Activated naive CD4-positive, alpha-beta T cell treated with anti-CD3 and anti-CD28 coated beads, Interleukin-2, amount 10 ng/mL, durations not matched to agents 7 days and 5 days (primary cell): ENCODE results near the gene TLCD3B.

Experiments used
- CTCF ChIA-PET: fragments of 350-600 bp; sonication (Branson Sonifier 250); formaldehyde crosslinking; loops from one replicate; lab custom pipeline; 2021; ENCODE audit warnings: antibody characterized with exemption; lab: Charles Lee
- DNase-seq: peaks from one replicate; pipeline ENCODE4 v3.0.0-alpha.2; 2020
- H3K27ac Mint-ChIP-seq: one replicate; pipeline ENCODE4 v1.8.0; 2021; ENCODE audit warnings: mild to moderate bottlenecking, moderate library complexity, mixed read lengths
- H3K27me3 Mint-ChIP-seq: one replicate; pipeline ENCODE4 v1.8.0; 2021; ENCODE audit warnings: mild to moderate bottlenecking, mixed read lengths
- H3K36me3 Mint-ChIP-seq: one replicate; pipeline ENCODE4 v1.8.0; 2021; ENCODE audit warnings: mixed read lengths
- H3K4me1 Mint-ChIP-seq: one replicate; pipeline ENCODE4 v1.8.0; 2021; ENCODE audit warnings: mixed read lengths
- H3K4me3 Mint-ChIP-seq: one replicate; pipeline ENCODE4 v1.8.0; 2021; ENCODE audit warnings: mild to moderate bottlenecking, moderate library complexity, mixed read lengths
- H3K9me3 Mint-ChIP-seq: one replicate; pipeline ENCODE4 v1.8.0; 2021; ENCODE audit warnings: mixed read lengths

The TLCD3B gene

DNA sequence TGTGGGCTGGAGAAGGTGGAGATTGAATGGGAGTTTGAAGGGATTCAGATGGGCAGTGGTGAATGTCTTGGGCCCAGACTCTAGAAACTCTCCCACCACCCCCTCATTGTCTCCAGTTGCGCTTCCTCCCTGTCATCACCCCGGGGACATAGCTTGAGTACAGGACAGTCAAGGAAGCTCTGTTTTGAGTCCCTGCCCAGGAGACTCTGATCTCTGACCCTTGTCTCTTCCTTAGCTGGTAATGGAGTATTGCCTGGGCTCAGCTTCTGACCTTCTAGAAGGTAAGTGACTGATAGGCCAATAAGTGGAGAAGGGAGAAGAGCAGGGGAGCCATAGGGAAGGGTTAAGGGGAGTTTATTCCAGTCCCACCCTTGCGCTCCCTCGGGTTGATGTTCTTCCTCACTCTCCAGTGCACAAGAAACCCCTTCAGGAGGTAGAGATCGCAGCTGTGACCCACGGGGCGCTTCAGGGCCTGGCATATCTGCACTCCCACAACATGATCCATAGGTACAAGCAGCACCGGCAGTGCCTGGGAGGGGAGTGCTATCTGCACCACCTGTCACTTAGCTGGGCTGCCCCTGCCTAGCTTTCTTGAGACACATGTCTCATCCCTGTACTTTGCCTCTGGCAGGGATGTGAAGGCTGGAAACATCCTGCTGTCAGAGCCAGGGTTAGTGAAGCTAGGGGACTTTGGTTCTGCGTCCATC is 52.4 kb downstream of the TLCD3B start:
- Mint-ChIP-seq H3K27me3 (no peaks in the 10 kb centered on the region), H3K9me3 (no peaks in the 10 kb centered on the region), H3K4me3 (no peak overlapping the region), H3K27ac (no peak overlapping the region), H3K4me1 (peaks cover 27% of the 10 kb centered on the region), H3K36me3 (peaks cover 47% of the 10 kb centered on the region)
- CTCF ChIA-PET, result interaction anchor here (1.0 kb wide), 1 partner anchor 9 kb away, joined by 3 read pairs; no protein-coding TSS in a partner anchor
- no peak for DNase-seq

DNA sequence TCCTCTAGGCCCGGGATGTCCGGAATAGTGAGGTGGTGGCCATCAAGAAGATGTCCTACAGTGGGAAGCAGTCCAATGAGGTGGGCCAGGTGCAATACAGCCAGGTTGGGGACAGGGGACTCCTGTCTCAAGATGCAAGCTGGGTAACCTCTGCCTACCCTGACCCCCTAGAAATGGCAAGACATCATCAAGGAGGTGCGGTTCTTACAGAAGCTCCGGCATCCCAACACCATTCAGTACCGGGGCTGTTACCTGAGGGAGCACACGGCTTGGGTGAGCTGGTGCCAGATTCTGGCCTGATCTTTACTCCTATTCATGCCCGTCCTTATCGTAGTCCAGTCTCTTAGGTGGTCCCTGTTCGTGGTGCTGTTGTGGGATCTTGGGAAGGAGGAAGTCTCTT is 53.0 kb downstream of the TLCD3B start:
- Mint-ChIP-seq H3K9me3 (no peaks in the 10 kb centered on the region), H3K36me3 (peaks cover 46% of the 10 kb centered on the region), H3K4me1 (peaks cover 31% of the 10 kb centered on the region), H3K27me3 (no peaks in the 10 kb centered on the region), H3K4me3 (no peak overlapping the region), H3K27ac (no peak overlapping the region)
- CTCF ChIA-PET, result no interaction called here
- DNase-seq, result no peak

- H3K36me3 Mint-ChIP-seq, result peaks cover 43% of the 10 kb centered on the region
- peaks cover 35% of the 10 kb centered on the region for H3K4me1 Mint-ChIP-seq
- no peak for DNase-seq
- no peaks in the 10 kb centered on the region for H3K9me3 Mint-ChIP-seq
- H3K4me3 Mint-ChIP-seq, result no peak overlapping the region
- CTCF ChIA-PET, result interaction anchor here (1.8 kb wide), 1 partner anchor 28 kb away, joined by 6 read pairs; no protein-coding TSS in a partner anchor
- no peaks in the 10 kb centered on the region for H3K27me3 Mint-ChIP-seq
- no peak overlapping the region for H3K27ac Mint-ChIP-seq
These were observed 53.8 kb downstream of the TLCD3B start for GRCh38 chr16:29977063-29977825.

- Mint-ChIP-seq H3K27me3 (no peaks in the 10 kb centered on the region), H3K36me3 (peaks cover 44% of the 10 kb centered on the region), H3K4me1 (peaks cover 38% of the 10 kb centered on the region), H3K27ac (peak overlapping the region; percentile 50), H3K4me3 (peak overlapping the region; percentile 81), H3K9me3 (no peaks in the 10 kb centered on the region)
- CTCF ChIA-PET, result interaction anchor here (1.8 kb wide), 1 partner anchor 29 kb away, joined by 6 read pairs; no protein-coding TSS in a partner anchor
- no peak for DNase-seq
These were observed 55.1 kb downstream of the TLCD3B start for GRCh38 chr16:29975811-29976511.

- H3K9me3 Mint-ChIP-seq, result no peaks in the 10 kb centered on the region
- H3K4me3 Mint-ChIP-seq, result peak overlapping the region; percentile 81
- H3K27ac Mint-ChIP-seq, result peak overlapping the region; percentile 40
- CTCF ChIA-PET, result interaction anchor here (1.8 to 2.8 kb wide), 2 partner anchors 13 to 30 kb away, joined by 6 to 9 read pairs; partner anchors contain the start of gene TMEM219
- H3K4me1 Mint-ChIP-seq, result peaks cover 38% of the 10 kb centered on the region
- no peaks in the 10 kb centered on the region for H3K27me3 Mint-ChIP-seq
- peaks cover 38% of the 10 kb centered on the region for H3K36me3 Mint-ChIP-seq
- DNase-seq, result no peak
These were observed 55.9 kb downstream of the TLCD3B start for GRCh38 chr16:29975134-29975538.
